Activated CD4-positive, alpha-beta T cell treated with anti-CD3 and anti-CD28 coated beads, Interleukin-2, amount 10 ng/mL, durations not matched to agents 7 days and 5 days (primary cell): ENCODE measurements around the gene ERICH6. TPM values are rescaled to one million over a fixed set of nuclear protein-coding genes. Genes with fewer than 3 reads are reported as not detected.

Source experiments
- CTCF ChIA-PET: fragments of 350-600 bp; sonication (Branson Sonifier 250); formaldehyde crosslinking; loops from one replicate; lab custom pipeline; 2021; ENCODE audit warnings: antibody characterized with exemption; lab: Charles Lee
- POLR2A ChIA-PET: fragments of 350-600 bp; sonication (Branson Sonifier 250); formaldehyde crosslinking; loops from one replicate; lab custom pipeline; 2021; ENCODE audit warnings: antibody characterized with exemption; lab: Charles Lee
- DNase-seq: peaks from one replicate; pipeline ENCODE4 v3.0.0-alpha.2; 2020
- H3K27ac Mint-ChIP-seq: one replicate; pipeline ENCODE4 v1.8.0; 2021; ENCODE audit warnings: mild to moderate bottlenecking, moderate library complexity, mixed read lengths
- H3K27me3 Mint-ChIP-seq: one replicate; pipeline ENCODE4 v1.8.0; 2021; ENCODE audit warnings: mixed read lengths
- H3K36me3 Mint-ChIP-seq: one replicate; pipeline ENCODE4 v1.8.0; 2021; ENCODE audit warnings: low read depth, mixed read lengths
- H3K4me1 Mint-ChIP-seq: one replicate; pipeline ENCODE4 v1.8.0; 2021; ENCODE audit warnings: mixed read lengths
- H3K4me3 Mint-ChIP-seq: one replicate; pipeline ENCODE4 v1.8.0; 2021; ENCODE audit warnings: mild to moderate bottlenecking, moderate library complexity, mixed read lengths
- H3K9me3 Mint-ChIP-seq: one replicate; pipeline ENCODE4 v1.8.0; 2021; ENCODE audit warnings: mixed read lengths
- total RNA-seq, 2 experiments: library from RNA; stranded (reverse); gene quantifications; one replicate each; pipeline ENCODE4 v1.2.3, GENCODE V29; 2021

Gene ERICH6
- total RNA-seq, 2 experiments from 2014 or later = 0.50 to 0.81 TPM

GRCh38 chr3:150742141-150742523, 38.4 kb upstream of the ERICH6 start:
- peaks cover 82% of the 10 kb centered on the region for H3K4me1 Mint-ChIP-seq
- POLR2A ChIA-PET = no interaction called here
- H3K27ac Mint-ChIP-seq = peak overlapping the region; percentile 44
- no peak overlapping the region for H3K4me3 Mint-ChIP-seq
- H3K9me3 Mint-ChIP-seq = no peaks in the 10 kb centered on the region
- no peaks in the 10 kb centered on the region for H3K27me3 Mint-ChIP-seq
- CTCF ChIA-PET = interaction anchor here (1.1 kb wide), 1 partner anchor 22 kb away, joined by 3 read pairs; no protein-coding TSS in a partner anchor
- no peak for DNase-seq
- H3K36me3 Mint-ChIP-seq = peaks cover 36% of the 10 kb centered on the region

- H3K36me3 Mint-ChIP-seq = peaks cover 33% of the 10 kb centered on the region
- no peaks in the 10 kb centered on the region for H3K27me3 Mint-ChIP-seq
- ChIA-PET POLR2A (no interaction called here), CTCF (interaction anchor here (1.1 kb wide), 1 partner anchor 22 kb away, joined by 3 read pairs; no protein-coding TSS in a partner anchor)
- H3K27ac Mint-ChIP-seq = no peak overlapping the region
- no peak overlapping the region for H3K4me3 Mint-ChIP-seq
- no peaks in the 10 kb centered on the region for H3K9me3 Mint-ChIP-seq
- no peak for DNase-seq
- H3K4me1 Mint-ChIP-seq = peaks cover 80% of the 10 kb centered on the region
Measured at GRCh38 chr3:150741497-150742140, 37.9 kb upstream of the ERICH6 start.

GRCh38 chr3:150740733-150741496, 37.2 kb upstream of the ERICH6 start:
- H3K27me3 Mint-ChIP-seq = no peaks in the 10 kb centered on the region
- DNase-seq = no peak
- peak overlapping the region; percentile 63 for H3K27ac Mint-ChIP-seq
- ChIA-PET POLR2A (no interaction called here), CTCF (interaction anchor here (0.6 to 1.2 kb wide), 4 partner anchors 12 to 177 kb away, joined by 3 read pairs; no protein-coding TSS in a partner anchor)
- peaks cover 29% of the 10 kb centered on the region for H3K36me3 Mint-ChIP-seq
- peaks cover 76% of the 10 kb centered on the region for H3K4me1 Mint-ChIP-seq
- H3K4me3 Mint-ChIP-seq = no peak overlapping the region
- no peaks in the 10 kb centered on the region for H3K9me3 Mint-ChIP-seq

GRCh38 chr3:150739877-150740645, 36.3 kb upstream of the ERICH6 start:
- Mint-ChIP-seq H3K36me3 (peaks cover 29% of the 10 kb centered on the region), H3K27ac (peak overlapping the region; percentile 79), H3K4me1 (peaks cover 72% of the 10 kb centered on the region), H3K4me3 (peak overlapping the region; percentile 7), H3K9me3 (no peaks in the 10 kb centered on the region), H3K27me3 (no peaks in the 10 kb centered on the region)
- POLR2A ChIA-PET = no interaction called here
- CTCF ChIA-PET = interaction anchor here (0.6 to 1.2 kb wide), 5 partner anchors 13 to 177 kb away, joined by 3 to 4 read pairs (median 3); no protein-coding TSS in a partner anchor
- DNase-seq = no peak

- POLR2A ChIA-PET = no interaction called here
- H3K27me3 Mint-ChIP-seq = no peaks in the 10 kb centered on the region
- DNase-seq = no peak
- CTCF ChIA-PET = interaction anchor here (1.2 kb wide), 1 partner anchor 100 kb away, joined by 3 read pairs; no protein-coding TSS in a partner anchor
- H3K9me3 Mint-ChIP-seq = no peaks in the 10 kb centered on the region
- peaks cover 29% of the 10 kb centered on the region for H3K36me3 Mint-ChIP-seq
- no peak overlapping the region for H3K27ac Mint-ChIP-seq
- H3K4me1 Mint-ChIP-seq = peaks cover 65% of the 10 kb centered on the region
- no peak overlapping the region for H3K4me3 Mint-ChIP-seq
Measured at GRCh38 chr3:150739200-150739863, 35.6 kb upstream of the ERICH6 start.

- DNase-seq = no peak
- Mint-ChIP-seq H3K27ac (no peak overlapping the region), H3K4me3 (no peak overlapping the region), H3K4me1 (peaks cover 62% of the 10 kb centered on the region), H3K9me3 (no peaks in the 10 kb centered on the region), H3K27me3 (no peaks in the 10 kb centered on the region), H3K36me3 (peaks cover 29% of the 10 kb centered on the region)
- ChIA-PET POLR2A (no interaction called here), CTCF (interaction anchor here (1.1 to 1.6 kb wide), 4 partner anchors 10 to 23 kb away, joined by 3 to 5 read pairs (median 3); no protein-coding TSS in a partner anchor)
Measured at GRCh38 chr3:150738688-150739087, 35.0 kb upstream of the ERICH6 start.

GRCh38 chr3:150737874-150738679, 34.4 kb upstream of the ERICH6 start:
- no peak for DNase-seq
- H3K27me3 Mint-ChIP-seq = no peaks in the 10 kb centered on the region
- H3K9me3 Mint-ChIP-seq = no peaks in the 10 kb centered on the region
- H3K4me1 Mint-ChIP-seq = peaks cover 58% of the 10 kb centered on the region
- peaks cover 25% of the 10 kb centered on the region for H3K36me3 Mint-ChIP-seq
- ChIA-PET CTCF (interaction anchor here (1.1 to 1.6 kb wide), 4 partner anchors 10 to 24 kb away, joined by 3 to 5 read pairs (median 3); no protein-coding TSS in a partner anchor), POLR2A (interaction anchor here (0.6 to 1.0 kb wide), 2 partner anchors 25 to 150 kb away, joined by 3 read pairs; partner anchors contain the start of gene SIAH2)
- H3K27ac Mint-ChIP-seq = no peak overlapping the region
- H3K4me3 Mint-ChIP-seq = no peak overlapping the region

- Mint-ChIP-seq H3K4me3 (no peak overlapping the region), H3K27me3 (no peaks in the 10 kb centered on the region), H3K27ac (no peak overlapping the region), H3K4me1 (peaks cover 49% of the 10 kb centered on the region), H3K36me3 (peaks cover 18% of the 10 kb centered on the region), H3K9me3 (no peaks in the 10 kb centered on the region)
- no peak for DNase-seq
- POLR2A ChIA-PET = interaction anchor here (1.0 kb wide), 1 partner anchor 26 kb away, joined by 3 read pairs; the partner anchor contains the start of gene SIAH2
- CTCF ChIA-PET = interaction anchor here (1.2 to 1.6 kb wide), 3 partner anchors 9 to 25 kb away, joined by 3 to 5 read pairs (median 3); no protein-coding TSS in a partner anchor
Measured at GRCh38 chr3:150736903-150737832, 33.4 kb upstream of the ERICH6 start.

GRCh38 chr3:150736316-150736719, 32.6 kb upstream of the ERICH6 start:
- Mint-ChIP-seq H3K27ac (no peak overlapping the region), H3K4me1 (peaks cover 42% of the 10 kb centered on the region), H3K4me3 (no peak overlapping the region), H3K27me3 (no peaks in the 10 kb centered on the region), H3K9me3 (no peaks in the 10 kb centered on the region), H3K36me3 (peaks cover 10% of the 10 kb centered on the region)
- ChIA-PET CTCF (interaction anchor here (1.0 to 1.1 kb wide), 3 partner anchors 9 to 24 kb away, joined by 3 to 5 read pairs (median 3); no protein-coding TSS in a partner anchor), POLR2A (no interaction called here)
- no peak for DNase-seq

- no peak for DNase-seq
- peaks cover 26% of the 10 kb centered on the region for H3K4me1 Mint-ChIP-seq
- no peaks in the 10 kb centered on the region for H3K27me3 Mint-ChIP-seq
- POLR2A ChIA-PET = interaction anchor here (0.6 kb wide), 1 partner anchor 57 kb away, joined by 3 read pairs; no protein-coding TSS in a partner anchor
- H3K27ac Mint-ChIP-seq = no peak overlapping the region
- H3K9me3 Mint-ChIP-seq = no peaks in the 10 kb centered on the region
- CTCF ChIA-PET = interaction anchor here (1.1 kb wide), 1 partner anchor 25 kb away, joined by 3 read pairs; no protein-coding TSS in a partner anchor
- no peak overlapping the region for H3K4me3 Mint-ChIP-seq
- H3K36me3 Mint-ChIP-seq = no peaks in the 10 kb centered on the region
Measured at GRCh38 chr3:150734795-150735119, 31.0 kb upstream of the ERICH6 start.
